LHCN-M2 (cell line): ENCODE measurements around the gene FLOT1. TPM values are rescaled to one million over a fixed set of nuclear protein-coding genes. Genes with fewer than 3 reads are reported as not detected.

Experiments
- DNase-seq: peaks from one replicate; pipeline ENCODE4 v3.0.0-alpha.2; 2012; ENCODE audit warnings: low read depth
- total RNA-seq: library from RNA; depleted of rRNA; stranded (reverse); fragments of >200 nt; gene quantifications from 2 replicates; pipeline ENCODE4 v1.2.3, GENCODE V29; 2014; rRNA removed

Gene FLOT1
- total RNA-seq, 1 experiment from 2014 or later: 208 TPM

DNA sequence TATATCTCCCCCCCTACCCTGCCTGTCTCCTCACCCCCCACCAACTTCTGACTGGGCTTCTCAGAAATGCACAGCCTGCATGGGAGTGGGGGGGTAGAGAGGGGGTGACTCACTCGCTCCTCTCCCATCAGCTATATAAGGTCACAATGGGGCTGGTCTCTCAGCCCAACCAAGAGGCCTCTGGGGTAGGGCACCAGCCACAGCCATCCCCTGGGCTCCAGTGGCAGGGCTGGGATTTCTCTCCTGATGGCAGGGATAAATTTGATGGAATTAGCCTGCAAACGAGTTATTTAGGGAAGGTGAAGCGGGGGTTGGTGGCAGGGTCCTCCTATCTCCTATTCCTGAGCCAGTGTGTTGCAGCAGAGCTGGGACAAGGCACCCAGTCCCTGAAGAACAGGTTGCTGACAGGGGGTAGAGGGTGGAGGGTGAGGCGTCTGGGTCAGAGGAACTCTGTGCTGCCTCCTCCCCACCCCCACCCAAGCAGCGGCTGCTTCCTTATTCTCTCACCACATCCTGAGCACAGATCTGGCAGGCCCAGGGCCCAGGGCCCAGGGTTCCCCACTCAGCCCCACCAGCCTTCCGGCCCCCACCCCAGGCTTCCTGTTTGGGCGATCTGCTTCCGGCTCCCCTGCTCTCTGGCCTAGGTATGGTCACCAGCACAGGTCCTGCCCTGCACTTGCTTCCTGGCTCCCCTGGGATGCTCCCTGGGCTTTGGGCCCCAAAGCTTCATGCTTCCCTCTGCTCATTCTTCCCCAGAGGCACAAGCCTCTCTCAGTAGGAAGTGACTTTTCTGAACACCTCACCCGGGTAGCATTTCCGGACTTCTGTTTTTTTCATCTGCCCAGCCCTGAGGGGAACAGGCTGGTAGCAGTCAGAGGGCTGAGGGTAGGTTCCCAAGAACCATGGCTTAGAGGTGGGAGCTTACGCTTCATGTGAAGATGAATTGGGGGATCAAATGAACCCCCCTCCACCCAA, 60.1 kb downstream of the FLOT1 start:
- peak; percentile 81 for DNase-seq

GRCh38 chr6:30681766-30682142, 60.7 kb downstream of the FLOT1 start:
- no peak for DNase-seq

- no peak for DNase-seq
Measured at GRCh38 chr6:30679765-30680535, 62.5 kb downstream of the FLOT1 start.

DNA sequence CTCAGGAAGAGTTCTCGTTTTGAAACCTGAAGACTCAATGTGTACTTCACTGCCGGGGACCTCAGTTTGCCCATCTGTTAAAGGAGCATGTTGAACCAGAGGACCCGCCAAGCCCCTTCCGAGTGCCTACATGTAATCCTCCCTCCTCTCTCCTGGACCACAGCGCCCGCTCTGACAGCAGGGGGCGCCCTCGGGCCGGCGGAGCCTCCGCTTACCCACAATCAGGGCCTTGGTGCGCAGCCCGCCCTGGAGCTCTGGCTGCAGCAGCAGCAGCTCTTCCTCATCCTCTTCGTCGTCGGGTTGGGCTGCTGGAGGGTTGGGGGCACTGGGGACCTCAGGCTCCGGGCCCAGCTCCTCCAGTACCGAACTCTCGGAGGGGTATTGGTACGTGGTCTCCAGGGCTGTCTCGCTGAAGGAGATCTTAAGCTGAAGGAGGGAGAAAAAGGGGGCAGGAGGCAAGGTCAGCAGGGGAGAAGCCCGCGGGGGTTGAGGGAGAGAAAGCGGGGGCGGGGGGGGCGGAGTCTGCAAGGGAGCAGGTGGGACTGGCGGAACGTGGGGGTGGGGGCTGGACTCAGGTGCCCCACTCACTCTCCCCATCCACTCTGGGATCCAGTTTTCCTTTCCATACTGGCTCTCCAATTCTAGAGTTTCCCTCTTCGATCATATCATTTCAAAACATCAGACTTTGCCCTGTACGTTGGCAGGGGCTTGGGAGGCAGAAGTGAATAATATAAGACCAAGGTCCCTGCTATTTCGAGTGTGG, 63.3 kb downstream of the FLOT1 start:
- peak; percentile 67 for DNase-seq

Other genes starting within 250 kb of the FLOT1 start
- 51.1 TPM in 2 replicates for gene GNL1, start 186.2 kb downstream of the FLOT1 start, total RNA-seq
- 9.6 and 13.7 TPM in 2 replicates for gene PRR3, start 185.4 kb downstream of the FLOT1 start, total RNA-seq
- 46.6 and 69.5 TPM in 2 replicates for gene ABCF1, start 171.2 kb downstream of the FLOT1 start, total RNA-seq
- gene PPP1R10, start 125.4 kb downstream of the FLOT1 start, total RNA-seq: 37.9 and 43.9 TPM in 2 replicates
- gene MRPS18B, start 124.8 kb downstream of the FLOT1 start, total RNA-seq: 56.5 and 67.9 TPM in 2 replicates
- gene ATAT1, start 115.8 kb downstream of the FLOT1 start, total RNA-seq: 6.0 and 6.5 TPM in 2 replicates
- 3.2 and 7.2 TPM in 2 replicates for gene C6orf136, start 95.6 kb downstream of the FLOT1 start, total RNA-seq
- gene DHX16, start 69.7 kb downstream of the FLOT1 start, total RNA-seq: 36.1 and 40.0 TPM in 2 replicates
- gene PPP1R18, start 56.0 kb downstream of the FLOT1 start, total RNA-seq: 94.5 and 105 TPM in 2 replicates
- gene NRM, start 51.7 kb downstream of the FLOT1 start, total RNA-seq: 19.9 and 27.6 TPM in 2 replicates
- gene MDC1, start 25.4 kb downstream of the FLOT1 start, total RNA-seq: 12.4 and 16.3 TPM in 2 replicates
- gene TUBB, start 22.3 kb downstream of the FLOT1 start, total RNA-seq: 1,379 and 1,474 TPM in 2 replicates
- 51.0 and 65.9 TPM in 2 replicates for gene IER3, start 1.9 kb upstream of the FLOT1 start, total RNA-seq
- gene DDR1, start 141.8 kb upstream of the FLOT1 start, total RNA-seq: 43.1 and 47.0 TPM in 2 replicates
- 9.0 and 16.2 TPM in 2 replicates for gene GTF2H4, start 165.5 kb upstream of the FLOT1 start, total RNA-seq
- gene VARS2, start 171.6 kb upstream of the FLOT1 start, total RNA-seq: 21.9 and 26.5 TPM in 2 replicates
- not detected in 2 replicates for gene SFTA2, start 189.5 kb upstream of the FLOT1 start, total RNA-seq
- gene MUCL3, start 198.3 kb upstream of the FLOT1 start, total RNA-seq: not detected in 2 replicates
- gene MUC21, start 241.0 kb upstream of the FLOT1 start, total RNA-seq: not detected in 2 replicates